Mucosa of descending colon (tissue), 3 donors: ENCODE data around the gene C7orf33. TPM values are rescaled to one million over a fixed set of nuclear protein-coding genes. Genes with fewer than 3 reads are reported as not detected.
"Not testable (repeated sequence)": the region's sequence is repeated elsewhere in the genome, so short reads cannot be mapped to it uniquely, and the experiment has no call there.

Source experiments
- ATAC-seq: fragments of 200-7000 bp; cut with Tn5 transposase; one replicate; pipeline ENCODE4 v1.9.1; 2020; ENCODE audit warnings: mild to moderate bottlenecking, moderate library complexity
- DNase-seq, 3 donors: peaks; one replicate each; pipeline ENCODE4 v3.0.0-alpha.2; 2020
- H3K36me3 ChIP-seq: fragments of 200-600 bp; one replicate; pipeline ENCODE4 v1.8.0; 2021; ENCODE audit warnings: low read depth, mild to moderate bottlenecking
- H3K4me1 ChIP-seq: fragments of 200-600 bp; one replicate; pipeline ENCODE4 v1.8.0; 2021; ENCODE audit warnings: low read depth, mild to moderate bottlenecking
- H3K4me3 ChIP-seq: fragments of 200-600 bp; one replicate; pipeline ENCODE4 v1.8.0; 2021; ENCODE audit warnings: mild to moderate bottlenecking
- H3K9me3 ChIP-seq: fragments of 200-600 bp; one replicate; pipeline ENCODE4 v1.8.0; 2021; ENCODE audit warnings: mild to moderate bottlenecking
- CTCF ChIP-seq: fragments of 200-600 bp; IDR thresholded peaks from one replicate; pipeline ENCODE4 v1.8.0; 2022; ENCODE audit warnings: antibody characterized with exemption, mild to moderate bottlenecking
- intact Hi-C, 2 donors: fragments of 100-400 bp; cut with DNase I in 1 of 2; cut with micrococcal nuclease in 1 of 2; formaldehyde crosslinking; loops; one replicate each; pipeline versions ENCODE4 v1.11.0 to v1.11.1; 2022; cut with DNase I, micrococcal nuclease
- total RNA-seq, 3 donors: library from RNA; stranded (reverse); fragmentation: NEBNext Ultra II Directional in 2 of 3; extraction: Animal tissue kit (Norgen Biotek cat#: 25700) in 2 of 3; gene quantifications; one replicate each; pipeline versions ENCODE4 v1.2.1 to v1.2.4, GENCODE V29; 2021 to 2023
- donor health status: DM: no; HTN: no; CAD: no; lungs with moderate emphysema.
- donor health status: DM: no; HTN: no; CAD: no.
- donor health status: DM: no; HTN: yes; CAD: no.

C7orf33 gene
- total RNA-seq, 3 donors from 2014 or later = not detected

GRCh38 chr7:148589640-148590039, 926 bp upstream of the C7orf33 start:
- no peak for TF ChIP-seq CTCF
- intact Hi-C loops = no loop called here
- ATAC-seq (no peak), DNase-seq (no peak)
- no peak overlapping the region for H3K4me3 ChIP-seq
- no peaks in the 10 kb centered on the region for H3K36me3 ChIP-seq
- H3K9me3 ChIP-seq = no peaks in the 10 kb centered on the region
- H3K4me1 ChIP-seq = no peaks in the 10 kb centered on the region

- ATAC-seq, H3K4me1 ChIP-seq, intact Hi-C loops, H3K4me3 ChIP-seq, DNase-seq, H3K9me3 ChIP-seq, H3K36me3 ChIP-seq: not testable (repeated sequence)
Observed at GRCh38 chr7:148596354-148596753, 5.8 kb downstream of the C7orf33 start.

GRCh38 chr7:148598351-148598750, 7.8 kb downstream of the C7orf33 start:
- H3K36me3 ChIP-seq = no peaks in the 10 kb centered on the region
- H3K4me1 ChIP-seq = no peaks in the 10 kb centered on the region
- intact Hi-C loops = no loop called here
- no peak overlapping the region for H3K4me3 ChIP-seq
- TF ChIP-seq CTCF = no peak
- DNase-seq = no peak
- ATAC-seq = no peak
- H3K9me3 ChIP-seq = no peaks in the 10 kb centered on the region

- TF ChIP-seq CTCF = no peak
- Histone ChIP-seq H3K36me3 (no peaks in the 10 kb centered on the region), H3K9me3 (no peaks in the 10 kb centered on the region), H3K4me3 (no peak overlapping the region), H3K4me1 (no peaks in the 10 kb centered on the region)
- intact Hi-C loops = no loop called here
- no peak for ATAC-seq
- no peak for DNase-seq
Observed at GRCh38 chr7:148605350-148605749, 14.8 kb downstream of the C7orf33 start.

- no peak for ATAC-seq
- Histone ChIP-seq H3K9me3 (no peaks in the 10 kb centered on the region), H3K36me3 (no peaks in the 10 kb centered on the region), H3K4me1 (no peaks in the 10 kb centered on the region), H3K4me3 (no peak overlapping the region)
- intact Hi-C loops = no loop called here
- no peak for TF ChIP-seq CTCF
- no peak for DNase-seq
Observed at GRCh38 chr7:148607151-148607661, 16.6 kb downstream of the C7orf33 start.

GRCh38 chr7:148609045-148609725, 18.6 kb downstream of the C7orf33 start:
- no peak for DNase-seq
- no peak for ATAC-seq
- intact Hi-C loops = no loop called here
- no peak for TF ChIP-seq CTCF
- H3K9me3 ChIP-seq = no peaks in the 10 kb centered on the region
- H3K4me1 ChIP-seq = no peaks in the 10 kb centered on the region
- no peaks in the 10 kb centered on the region for H3K36me3 ChIP-seq
- no peak overlapping the region for H3K4me3 ChIP-seq
